ENCODE measurements around the gene MNAT1.

DNA sequence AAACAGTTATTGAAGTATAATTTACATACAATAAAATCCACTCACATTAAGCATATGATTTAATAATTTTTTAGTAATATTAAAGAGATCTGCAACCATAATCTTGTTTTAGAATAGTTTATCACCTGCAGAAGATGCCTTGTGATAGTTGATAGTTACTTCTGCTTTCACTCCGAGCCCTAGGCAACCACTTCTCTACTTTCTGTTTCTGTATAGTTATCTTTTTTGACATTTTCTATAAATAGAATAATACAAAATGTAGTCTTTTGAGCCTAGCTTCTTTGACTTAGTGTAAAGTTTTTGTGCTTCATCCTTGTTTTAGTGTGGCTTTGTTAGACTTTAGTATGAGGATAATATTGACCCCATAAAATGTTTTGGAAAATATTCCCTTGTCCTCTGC, 111.0 kb downstream of the MNAT1 start:
- TF ChIP-seq POLR2A (IDR thresholded peaks at IDR 0.05; ENCODE audit: low read length) (no peak), GATA1 (IDR thresholded peaks at IDR 0.05; ENCODE audit: low read depth, low read length) (no peak)
